Activated CD8-positive, alpha-beta memory T cell treated with anti-CD3 and anti-CD28 coated beads for 48 hours (primary cell): ENCODE results near the gene ARHGAP22.
"Not testable (repeated sequence)": the region's sequence is repeated elsewhere in the genome, so short reads cannot be mapped to it uniquely, and the experiment has no call there.

Experiments used
- DNase-seq, 3 experiments: peaks; one replicate each; pipeline ENCODE4 v3.0.0-alpha.2; 2020; ENCODE audit warnings: low read depth in 2 of 3, low spot score in 2 of 3

The ARHGAP22 gene

DNA sequence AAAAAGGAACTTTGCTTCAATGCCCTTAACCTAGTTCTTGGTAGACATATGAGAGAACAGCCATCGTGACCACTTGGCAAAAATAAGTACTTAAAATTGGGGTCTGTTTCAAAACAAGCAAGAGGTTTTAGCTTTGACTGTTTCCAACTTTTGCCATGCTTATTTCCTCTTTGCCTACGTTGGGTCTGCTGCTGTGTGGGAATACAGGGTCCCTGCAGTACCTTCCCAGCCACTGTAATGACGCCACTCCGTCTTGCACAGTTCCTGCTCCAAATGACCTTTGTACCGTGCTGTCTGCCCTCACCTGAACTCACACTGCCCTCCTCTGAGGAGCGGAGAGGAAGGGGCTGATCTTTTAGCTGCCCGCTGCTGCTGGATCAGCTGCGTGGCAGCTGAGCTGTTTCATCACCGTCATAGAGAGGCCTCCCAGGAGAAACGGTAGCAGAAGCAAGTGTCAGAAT is 165.3 kb downstream of the ARHGAP22 start:
- DNase-seq, result no peak

DNA sequence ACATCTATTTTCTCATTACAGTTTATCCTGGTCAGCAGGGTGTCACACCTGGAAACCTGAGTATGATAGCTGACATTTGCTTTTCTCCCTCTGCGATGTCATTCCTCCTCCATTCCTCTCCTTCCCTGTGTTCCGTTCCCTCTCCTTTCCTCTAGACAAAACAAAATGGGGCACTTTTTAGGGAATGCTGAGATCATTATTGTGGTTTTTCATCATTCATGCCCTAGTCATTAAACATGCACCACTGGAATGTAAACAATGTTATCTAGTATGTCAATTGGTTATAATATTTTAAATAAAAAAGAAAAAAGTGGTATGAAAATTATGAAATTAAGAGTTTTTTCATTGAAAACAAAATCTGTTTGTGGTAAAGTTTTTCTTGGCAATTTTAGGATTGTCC is 165.8 kb downstream of the ARHGAP22 start:
- DNase-seq, result no peak

DNA sequence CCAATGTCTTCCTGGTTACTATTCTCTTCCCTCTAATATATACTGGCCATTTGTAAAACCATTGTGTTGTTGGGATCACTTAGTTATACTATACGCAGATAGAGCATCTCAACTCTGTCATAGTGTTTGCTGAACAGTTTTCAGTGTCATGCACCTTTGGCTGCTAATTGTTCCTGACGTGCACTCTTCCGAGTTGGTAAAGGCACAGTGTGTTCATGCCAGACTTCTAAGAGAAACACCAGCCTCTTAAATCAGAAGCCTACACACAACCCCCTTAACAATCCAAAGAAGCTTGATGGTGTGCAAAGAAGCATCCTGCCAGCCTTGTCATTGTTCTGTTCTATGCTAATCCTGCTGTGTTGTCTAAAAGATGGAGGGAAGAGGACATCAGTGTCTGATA is 167.3 kb downstream of the ARHGAP22 start:
- no peak for DNase-seq

DNA sequence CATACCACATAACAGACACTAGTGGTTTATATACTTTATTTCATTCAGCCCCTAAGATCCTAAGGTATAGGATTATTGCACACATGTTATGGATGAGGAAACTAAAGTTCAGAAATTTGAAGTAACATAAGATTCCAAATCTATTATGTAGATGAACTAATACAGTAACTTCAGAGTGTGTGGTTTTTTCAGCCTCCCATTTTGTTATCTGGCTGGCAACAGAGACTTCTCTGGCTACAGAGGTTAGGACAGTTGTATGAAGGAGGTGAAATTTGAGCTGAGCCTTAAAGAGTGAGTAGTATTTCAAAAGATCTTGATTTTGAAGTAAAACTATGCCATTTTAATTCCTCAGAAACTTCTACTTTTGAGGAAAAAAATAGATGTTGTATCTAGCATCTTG is 173.0 kb downstream of the ARHGAP22 start:
- no peak for DNase-seq

DNA sequence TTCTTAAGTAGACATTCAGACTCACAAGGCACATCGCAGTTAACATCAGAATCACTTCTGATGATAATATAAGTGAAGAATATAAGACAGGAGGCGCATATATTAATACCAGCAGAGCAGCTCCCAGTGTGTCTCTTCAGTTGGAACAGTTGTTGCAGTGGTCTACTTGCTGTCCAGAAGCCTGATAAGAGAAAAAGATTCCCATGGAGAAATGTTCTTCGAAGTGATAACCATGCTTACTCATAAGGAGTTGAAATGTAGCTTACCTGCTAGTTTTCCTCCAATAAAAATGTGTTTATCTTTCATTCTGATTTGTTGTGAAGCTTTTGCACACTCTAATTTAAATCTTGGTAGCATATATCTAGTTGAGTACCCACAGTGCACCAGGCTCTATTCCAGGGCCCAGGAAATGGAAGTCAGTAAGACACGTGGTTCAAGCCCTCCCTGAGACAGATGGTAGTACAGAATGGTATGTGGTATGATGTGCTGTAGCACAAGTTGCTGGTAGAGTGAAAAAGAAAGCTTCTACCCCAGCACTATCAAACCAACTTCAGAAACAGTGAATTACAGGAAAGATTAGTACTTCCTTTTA is 174.4 kb downstream of the ARHGAP22 start:
- DNase-seq, result no peak

DNA sequence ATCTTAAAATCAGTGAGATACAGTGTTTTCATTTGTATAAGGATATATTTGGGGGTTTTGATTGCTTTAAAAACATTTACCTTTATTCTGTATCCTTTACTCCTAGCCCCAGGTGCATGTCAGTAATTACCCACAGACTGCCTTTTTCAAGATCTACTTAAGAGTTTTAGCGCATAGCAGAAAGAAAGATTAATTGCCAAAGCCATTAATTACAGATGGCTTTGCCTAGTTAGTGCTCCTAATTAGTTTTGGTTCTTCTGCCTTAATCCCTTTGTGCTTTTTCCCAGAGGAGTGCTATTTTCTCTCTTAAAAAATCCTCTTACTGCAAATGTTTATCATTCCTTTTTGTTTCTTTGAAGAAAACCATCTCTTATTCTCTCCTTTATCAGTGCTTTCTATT is 175.6 kb downstream of the ARHGAP22 start:
- no peak for DNase-seq

DNA sequence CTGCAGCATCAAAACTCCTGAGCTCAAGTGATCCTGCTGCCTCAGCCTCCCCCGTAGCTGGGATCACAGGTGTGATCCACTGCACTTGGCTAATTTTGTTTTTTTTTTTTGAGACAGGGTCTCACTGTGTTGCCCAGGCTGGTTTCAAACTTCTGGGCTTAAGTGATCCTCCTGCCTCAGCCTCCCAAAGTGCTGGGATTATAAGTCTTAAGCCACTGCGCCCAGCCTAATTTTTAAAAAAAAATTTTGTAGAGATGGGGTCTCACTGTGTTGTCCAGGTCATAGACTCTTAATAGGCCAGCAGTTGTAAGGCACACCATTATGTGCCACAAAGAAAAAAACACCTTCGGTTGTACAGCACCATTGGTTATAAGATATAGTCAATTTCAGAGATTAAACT is 176.0 kb downstream of the ARHGAP22 start:
- DNase-seq, result no peak

DNA sequence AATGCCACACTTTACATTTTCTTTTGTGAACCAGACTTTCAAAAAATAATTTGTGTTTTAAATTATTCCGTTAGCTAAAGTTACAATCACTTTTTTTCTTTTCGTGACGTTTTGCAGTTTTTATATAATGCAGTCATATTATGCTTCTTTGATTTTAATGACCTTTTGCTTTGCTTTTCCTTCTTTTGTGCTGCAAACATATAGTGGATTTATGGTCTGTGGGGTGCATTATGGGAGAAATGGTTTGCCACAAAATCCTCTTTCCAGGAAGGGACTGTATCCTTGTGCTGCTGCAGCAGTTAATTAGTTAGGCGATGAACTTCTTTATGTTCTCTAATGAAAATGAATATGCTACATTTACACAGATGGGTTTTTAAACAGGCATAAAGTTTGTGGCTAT is 181.0 kb downstream of the ARHGAP22 start:
- no peak for DNase-seq

DNA sequence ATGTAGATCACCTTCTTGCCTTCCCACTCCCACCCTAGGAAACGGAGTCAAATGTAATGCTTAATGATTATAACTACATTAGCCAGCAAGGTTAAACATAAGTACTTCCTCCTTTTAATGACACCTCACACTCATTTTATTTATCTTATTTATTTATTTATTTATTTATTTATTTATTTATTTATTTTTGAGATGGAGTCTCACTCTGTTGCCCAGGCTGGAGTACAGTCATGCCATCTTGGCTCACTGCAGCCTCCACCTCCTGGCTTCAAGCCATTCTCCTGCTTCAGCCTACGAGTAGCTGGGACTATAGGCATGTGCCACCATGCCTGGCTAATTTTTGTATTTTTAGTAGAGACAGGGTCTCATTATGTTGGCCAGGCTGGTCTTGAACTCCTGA is 183.0 kb downstream of the ARHGAP22 start:
- not testable (repeated sequence) for DNase-seq

DNA sequence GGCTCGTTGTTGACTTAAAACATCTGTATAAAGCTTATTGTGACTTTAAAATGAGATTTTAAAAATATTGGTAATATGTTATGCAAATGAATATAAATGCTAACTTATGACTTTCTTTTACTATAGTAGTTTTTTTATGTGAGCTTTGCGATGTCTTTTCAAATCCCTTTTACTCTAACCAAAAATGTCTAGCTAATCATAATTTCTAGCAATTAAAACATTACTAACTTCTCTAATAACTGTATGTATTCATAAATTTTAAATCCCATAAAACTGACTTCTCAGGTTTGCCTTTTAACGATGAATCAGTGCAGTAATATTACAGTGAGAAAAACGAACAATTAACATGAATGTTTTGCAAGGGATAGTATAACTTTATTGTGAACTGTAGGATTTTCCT is 185.2 kb downstream of the ARHGAP22 start:
- no peak for DNase-seq

DNA sequence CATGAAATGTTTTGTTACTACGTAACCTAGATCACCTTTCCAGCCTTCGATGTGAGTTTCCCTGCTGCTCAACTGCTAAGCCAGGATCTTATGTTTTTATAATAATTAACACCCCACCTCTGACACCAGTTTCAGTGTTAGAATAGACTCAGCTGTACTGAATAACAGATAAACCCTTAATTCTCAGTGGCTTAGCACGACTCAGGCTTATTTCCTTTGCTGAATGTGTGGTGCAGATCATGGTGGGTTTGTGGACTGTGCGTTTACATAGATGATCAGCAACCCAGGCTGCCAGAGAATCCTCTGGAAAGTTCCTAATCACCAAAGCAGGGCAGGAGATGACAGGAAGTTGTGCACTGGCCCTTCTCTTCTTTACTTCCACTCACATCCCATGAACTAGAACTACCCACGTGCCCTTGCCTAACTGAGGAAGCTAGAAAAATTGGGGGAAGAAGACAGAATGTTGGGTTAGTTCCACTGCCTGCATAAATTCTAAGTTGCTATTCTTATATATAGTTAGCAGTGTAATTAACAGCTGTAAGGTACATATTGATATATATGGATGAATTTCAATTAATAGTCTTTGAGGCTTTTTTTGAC is 186.6 kb downstream of the ARHGAP22 start:
- DNase-seq, result no peak

DNA sequence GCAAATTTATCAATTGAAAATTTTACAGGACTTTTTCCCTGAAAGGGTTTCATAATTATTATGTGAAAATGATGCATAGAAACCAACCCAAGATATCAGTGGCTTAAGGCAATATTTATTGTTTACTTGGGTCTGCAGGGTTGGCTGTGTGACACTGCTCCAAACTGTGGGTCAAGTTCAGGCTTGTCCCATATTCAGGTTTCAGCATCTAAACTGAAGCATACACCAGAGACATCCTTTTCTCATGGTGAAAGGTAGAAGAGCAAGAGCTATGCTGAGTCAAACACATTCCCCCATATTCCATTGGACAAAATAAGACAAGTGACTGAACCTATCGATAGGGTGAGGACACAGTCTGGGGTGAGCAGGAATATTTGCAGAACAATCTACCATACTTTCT is 187.5 kb downstream of the ARHGAP22 start:
- DNase-seq, result no peak

DNA sequence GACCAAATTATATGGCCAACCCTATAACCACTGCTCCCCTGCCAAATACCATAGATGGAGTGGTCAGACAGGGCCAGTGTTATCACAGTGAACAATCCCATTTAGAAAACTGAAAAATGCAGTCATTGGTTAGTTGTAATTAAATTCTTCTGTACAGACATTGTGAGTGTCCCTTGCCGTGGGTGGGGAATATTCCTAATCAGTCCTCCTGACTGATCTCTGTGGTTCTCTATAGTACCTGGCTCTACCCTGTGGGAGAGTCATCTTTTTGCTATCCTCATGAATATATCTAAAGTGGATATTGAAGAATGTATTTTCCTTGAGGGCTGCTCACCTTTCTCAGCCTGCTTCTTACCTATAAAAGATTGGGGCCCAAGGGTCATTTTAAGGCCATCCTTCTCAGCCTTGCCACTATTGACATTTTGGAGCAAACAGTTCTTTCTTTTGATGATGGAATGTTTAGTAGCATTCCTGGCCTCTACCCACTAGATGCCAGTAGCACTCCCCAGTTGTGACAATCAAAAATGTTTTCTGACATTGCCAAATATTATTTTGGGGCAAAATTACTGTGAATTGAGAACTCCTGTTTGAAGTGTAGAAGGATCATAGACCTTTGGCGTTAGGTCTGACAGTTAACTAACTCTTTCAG is 188.2 kb downstream of the ARHGAP22 start:
- DNase-seq, result no peak

DNA sequence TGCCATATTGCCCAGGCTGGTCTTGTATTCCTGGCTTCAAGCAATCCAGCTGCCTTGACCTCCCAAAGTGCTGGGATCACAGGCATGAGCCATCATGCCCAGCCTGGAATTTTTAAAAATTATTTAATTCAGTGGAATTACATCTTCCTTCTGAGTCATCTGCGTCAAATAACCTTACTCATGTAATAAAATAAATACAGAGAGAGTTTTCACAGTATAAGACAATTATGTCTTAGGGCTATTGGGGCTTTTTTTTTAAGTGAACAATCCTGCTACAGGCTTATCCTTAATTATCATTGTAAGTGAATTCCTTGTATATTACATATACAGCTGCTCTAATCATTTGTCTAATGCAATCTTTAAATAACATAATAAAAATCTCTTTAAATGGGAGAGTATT is 190.1 kb downstream of the ARHGAP22 start:
- no peak for DNase-seq

DNA sequence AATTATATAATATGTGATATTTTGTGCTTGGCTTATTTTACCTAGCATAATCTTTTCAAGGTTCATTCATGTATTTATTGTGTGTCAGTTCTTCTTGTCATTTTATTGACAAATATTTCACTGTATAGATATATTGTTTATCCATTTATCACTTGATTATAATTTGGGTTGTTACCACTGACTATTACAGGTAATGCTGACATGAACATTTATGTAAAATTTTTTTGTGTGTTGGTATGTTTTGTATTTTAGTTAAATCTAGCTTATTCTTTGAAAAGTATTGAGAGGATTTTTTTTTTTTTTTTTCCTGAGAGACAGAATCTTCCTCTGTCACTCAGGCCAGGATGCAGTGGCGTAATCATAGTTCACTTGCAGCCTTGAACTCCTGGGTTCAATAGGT is 190.7 kb downstream of the ARHGAP22 start:
- DNase-seq, result no peak

DNA sequence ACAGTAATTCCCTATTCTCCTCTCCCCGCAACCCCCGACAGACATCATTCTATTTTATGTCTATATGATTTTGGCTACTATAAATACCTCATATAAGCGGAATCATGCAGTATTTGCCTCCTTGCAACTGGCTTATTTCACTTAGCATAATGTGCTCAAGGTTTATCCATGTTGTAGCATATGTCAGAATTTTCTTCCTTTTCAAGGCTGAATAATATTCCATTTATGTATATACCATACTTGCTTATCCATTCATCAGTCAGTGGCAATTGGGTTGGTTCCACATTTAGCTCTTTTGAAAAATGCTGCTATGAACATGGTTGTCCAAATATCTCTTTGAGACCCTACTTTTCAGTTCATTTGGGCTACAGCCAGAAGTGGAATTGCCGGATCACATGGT is 191.9 kb downstream of the ARHGAP22 start:
- DNase-seq, result no peak

DNA sequence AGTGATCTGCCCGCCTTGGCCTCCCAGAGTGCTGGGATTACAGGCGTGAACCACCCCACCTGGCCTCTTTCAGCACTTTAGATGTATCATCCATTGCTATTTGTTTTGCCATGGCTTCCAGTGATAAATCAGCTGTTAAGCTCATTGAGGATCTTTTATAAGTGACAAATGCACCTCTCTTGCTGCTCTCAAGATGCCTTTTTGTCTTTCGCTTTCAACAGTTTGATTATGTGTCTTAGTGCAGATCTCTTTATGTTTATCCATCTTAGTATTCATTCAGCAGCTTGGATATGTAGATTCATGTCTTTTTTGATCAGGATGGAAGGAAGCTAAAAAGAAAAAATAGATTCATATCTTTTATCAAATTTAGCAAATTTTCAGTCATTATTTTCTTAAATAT is 192.8 kb downstream of the ARHGAP22 start:
- DNase-seq, result no peak

DNA sequence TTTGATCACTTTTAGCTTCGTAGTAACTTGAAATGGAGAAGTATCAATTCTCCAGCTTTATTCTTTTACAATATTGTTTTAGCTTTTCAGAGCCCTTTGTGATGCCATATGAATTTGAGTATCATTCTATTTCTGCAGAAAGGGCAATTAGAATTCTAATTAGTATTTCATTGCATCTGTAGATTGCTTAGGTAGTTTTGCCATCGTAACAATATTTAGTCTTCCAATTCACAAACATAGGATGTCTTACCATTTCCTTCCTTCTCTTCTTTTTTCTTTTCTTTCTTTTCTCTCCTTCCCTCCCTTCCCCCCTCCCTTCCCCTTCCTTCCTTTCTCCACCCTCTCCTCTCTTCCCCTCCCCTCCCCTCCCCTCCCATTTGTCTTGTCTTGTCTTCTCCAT is 193.4 kb downstream of the ARHGAP22 start:
- DNase-seq, result no peak

DNA sequence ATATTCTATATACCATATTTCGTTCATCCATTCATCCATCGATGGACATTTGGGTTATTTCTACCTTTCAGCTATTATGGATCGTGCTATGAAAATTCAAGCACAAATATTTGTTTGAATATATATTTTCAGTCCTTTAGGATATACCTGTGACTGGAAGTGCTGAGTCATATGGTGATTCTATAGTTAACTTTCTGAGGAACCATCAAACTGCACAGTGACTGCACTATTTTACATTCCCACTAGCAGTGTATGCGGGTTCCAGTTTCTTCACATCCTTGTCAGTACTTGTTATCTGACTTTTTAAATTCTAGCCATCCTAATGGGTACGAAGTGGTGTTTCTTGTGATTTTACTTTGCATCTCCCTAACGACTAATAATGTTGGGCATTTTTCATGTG is 194.4 kb downstream of the ARHGAP22 start:
- DNase-seq, result no peak

DNA sequence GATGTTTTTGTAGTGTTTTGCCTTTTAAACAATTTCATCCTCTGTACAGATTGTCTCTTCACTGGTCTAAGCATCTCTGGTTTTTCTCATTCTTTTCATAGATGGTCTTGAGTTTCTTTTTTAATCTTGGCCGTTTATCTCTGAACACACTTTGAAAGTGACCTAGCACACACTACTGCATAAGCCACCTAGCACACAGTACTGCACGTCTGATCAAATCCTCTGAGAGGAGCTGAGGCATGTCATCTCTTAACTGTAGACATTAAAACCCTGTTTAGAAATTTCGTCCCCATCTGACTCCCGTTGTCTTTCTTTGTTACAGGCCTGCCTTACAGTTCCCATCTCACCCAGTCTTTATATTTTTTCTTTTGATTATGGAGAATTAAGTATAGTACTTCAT is 198.2 kb downstream of the ARHGAP22 start:
- DNase-seq, result no peak

DNA sequence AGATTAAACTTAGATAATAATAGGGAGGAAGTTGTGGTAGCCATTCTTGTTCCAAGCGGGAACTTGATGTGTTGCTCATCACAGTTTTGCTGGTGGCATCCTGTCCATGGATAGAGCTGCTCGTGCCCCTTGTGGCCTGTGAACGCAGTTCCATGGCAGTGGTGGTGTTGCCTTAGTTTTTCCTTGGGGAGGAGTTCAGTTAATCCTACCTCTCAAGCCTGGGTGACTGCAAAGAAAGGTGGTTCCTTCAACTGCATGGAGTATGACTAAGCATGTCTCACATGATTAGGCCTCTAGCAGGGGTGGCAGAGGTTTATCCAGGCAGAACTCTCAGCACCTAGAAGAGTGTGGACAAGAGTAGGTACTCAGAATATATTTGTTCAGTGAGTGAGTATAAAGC is 198.7 kb downstream of the ARHGAP22 start:
- DNase-seq, result no peak

DNA sequence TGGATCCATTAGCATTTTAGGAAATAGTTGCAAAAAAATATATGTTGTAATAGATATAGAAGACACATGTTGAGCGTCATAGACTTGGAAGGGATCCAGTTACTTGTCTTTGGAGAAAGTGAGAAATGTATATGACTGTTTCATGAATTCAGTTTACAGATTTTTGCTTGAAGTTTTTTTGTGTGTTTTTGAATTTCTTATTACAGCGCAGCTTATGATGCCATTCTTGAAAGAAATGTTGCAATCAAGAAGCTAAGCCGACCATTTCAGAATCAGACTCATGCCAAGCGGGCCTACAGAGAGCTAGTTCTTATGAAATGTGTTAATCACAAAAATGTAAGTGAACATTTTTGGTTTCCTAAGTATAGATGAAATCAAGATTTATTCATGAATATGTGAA is 200.2 kb downstream of the ARHGAP22 start:
- DNase-seq, result no peak

DNA sequence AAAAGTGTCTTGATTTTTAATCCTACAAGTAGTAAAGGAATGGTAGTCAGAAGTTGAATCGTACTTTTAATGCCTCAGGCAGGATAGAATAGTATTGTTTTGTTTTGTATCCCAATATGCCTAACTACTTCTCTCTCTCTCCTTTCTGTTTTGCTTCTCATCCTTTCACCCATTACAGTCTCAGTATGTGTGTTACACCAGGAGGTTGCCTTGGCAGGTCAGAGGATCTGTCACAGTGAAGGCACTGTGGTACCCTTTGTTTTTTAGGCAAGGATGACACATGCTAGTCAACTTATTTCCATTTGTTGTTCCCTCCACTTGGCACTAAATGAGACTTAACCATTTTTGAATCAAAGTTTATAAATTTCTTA is 204.0 kb downstream of the ARHGAP22 start:
- no peak for DNase-seq
